Transverse colon (tissue), 4 donors: ENCODE results near the gene TMEM143. TPM values are rescaled to one million over a fixed set of nuclear protein-coding genes. Genes with fewer than 3 reads are reported as not detected.

Experiments
- DNase-seq: peaks from one replicate; pipeline ENCODE4 v3.0.0-alpha.2; 2019
- H3K27ac ChIP-seq, 4 donors: fragments of 200-600 bp; sonication (generic); 2 replicates each; pipeline ENCODE4 v1.5.1; 2016 to 2018; ENCODE audit warnings: inconsistent platforms in 4 of 4
- H3K27me3 ChIP-seq: fragments of 200-600 bp; sonication (generic); 2 replicates; pipeline ENCODE4 v1.5.1; 2017; ENCODE audit warnings: inconsistent platforms
- H3K36me3 ChIP-seq, 4 donors: fragments of 200-600 bp; sonication (generic); 2 replicates each; pipeline ENCODE4 v1.5.1; 2017 to 2019; ENCODE audit warnings: inconsistent platforms in 4 of 4
- H3K4me1 ChIP-seq, 4 donors: fragments of 200-600 bp; sonication (generic); 2 replicates each; pipeline ENCODE4 v1.5.1; 2017 to 2020; ENCODE audit warnings: inconsistent platforms in 4 of 4
- H3K4me3 ChIP-seq, 4 donors: fragments of 200-600 bp; sonication (generic); 1 replicate in 1 of 4; 2 replicates in 3 of 4; pipeline versions ENCODE4 v1.5.1 to v1.6.1; 2017 to 2019; ENCODE audit warnings: inconsistent platforms in 4 of 4
- H3K9me3 ChIP-seq, 2 donors: fragments of 200-600 bp; sonication (generic); 2 replicates each; pipeline ENCODE4 v1.5.1; 2017 to 2019; ENCODE audit warnings: inconsistent platforms in 2 of 2
- EP300 ChIP-seq: sonication (generic); formaldehyde crosslinking; IDR thresholded peaks from one replicate; pipeline ENCODE4 v1.6.1; 2017; ENCODE audit warnings: antibody characterized with exemption, low read depth
- POLR2A ChIP-seq: fragments of 450-650 bp; IDR thresholded peaks from one replicate; pipeline ENCODE4 v1.6.1; 2016; ENCODE audit warnings: antibody characterized with exemption, mild to moderate bottlenecking, moderate library complexity
- POLR2AphosphoS5 ChIP-seq, 3 donors: sonication (generic); formaldehyde crosslinking; IDR thresholded peaks; one replicate each; pipeline ENCODE4 v1.6.1; 2016; ENCODE audit warnings: antibody characterized with exemption in 3 of 3
- WGBS, 2 donors: methylation state at CpG; one replicate each; pipeline ENCODE4 v1.1.5; 2018; ENCODE audit warnings: low coverage in 1 of 2; 5-methylcytosine and 5-hydroxymethylcytosine counted together
- in situ Hi-C, 4 donors: fragments of 200-750 bp; cut with MboI; loops; one replicate each; pipeline versions ENCODE4 v1.15.0 to v1.15.1; 2017; ENCODE audit warnings: low sequenced_read_pairs in 3 of 4, low pct_ligation_motif_present in 1 of 4, low pct_unique_long_range_greater_than_20kb in 1 of 4
- intact Hi-C: fragments of 100-400 bp; cut with DNase I; formaldehyde crosslinking; loops from one replicate; pipeline ENCODE4 v1.15.1; 2023; ENCODE audit warnings: low total_unique reads
- total RNA-seq, 4 donors: library from RNA; depleted of rRNA; stranded (reverse); fragments of >200 nt; gene quantifications; one replicate each; pipeline ENCODE4 v1.1.0, GENCODE V29; 2016
- TF ChIP-seq, protein P1 (sequence below), 5 experiments: fragments of 200-600 bp in 3 of 5; fragments of 450-650 bp in 2 of 5; sonication (generic) in 3 of 5; IDR thresholded peaks; 1 replicate in 2 of 5; 2 replicates in 3 of 5; pipeline ENCODE4 v1.5.1; 2016 to 2017; ENCODE audit warnings: antibody characterized with exemption in 5 of 5, inconsistent platforms in 3 of 5, mild to moderate bottlenecking in 2 of 5, moderate library complexity in 1 of 5

The TMEM143 gene
- total RNA-seq, 4 donors from 2014 or later = 9.1 to 27.7 (median 15.2) TPM

DNA sequence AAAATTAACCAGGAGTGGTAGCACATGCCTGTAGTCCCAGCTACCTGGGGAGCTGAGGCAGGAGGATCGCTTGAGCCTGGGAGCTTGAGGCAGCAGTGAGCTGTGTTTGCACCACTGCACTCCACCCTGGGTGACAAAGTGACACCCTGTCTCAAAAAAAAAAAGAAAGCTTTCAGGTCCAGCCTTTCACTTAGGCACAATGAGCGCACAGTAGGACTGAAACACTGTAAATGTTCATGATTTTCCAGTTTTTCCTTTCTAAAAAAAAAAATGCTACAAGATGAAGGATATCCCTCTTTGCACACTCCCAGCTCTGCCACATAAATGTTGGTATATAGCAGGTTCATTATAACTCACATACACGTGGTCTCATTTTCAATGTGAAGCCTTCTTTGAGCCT, 76.0 kb downstream of the TMEM143 start:
- in situ Hi-C loops = loop anchor here in 2 of 4 donors (25.0 kb wide), 1 partner anchor 325 kb away; no protein-coding TSS in a partner anchor
- Histone ChIP-seq H3K36me3 (no peaks in the 10 kb centered on the region), H3K4me1 (peaks cover 4 to 9% (median 8%) of the 10 kb centered on the region in 4 donors), H3K27me3 (peaks cover 9% of the 10 kb centered on the region), H3K9me3 (peaks cover 0 to 12% of the 10 kb centered on the region in 2 donors), H3K27ac (no peak overlapping the region), H3K4me3 (no peak overlapping the region)
- no peak for DNase-seq
- WGBS, 2 donors = 85 to 90% methylated on average over 3 of the region's 3 CpGs
- intact Hi-C loops = no loop called here
- TF ChIP-seq EP300 (no peak), POLR2AphosphoS5 (IDR thresholded peaks at IDR 0.05) (no peak), POLR2A (no peak)
- TF ChIP-seq, protein P1, sequence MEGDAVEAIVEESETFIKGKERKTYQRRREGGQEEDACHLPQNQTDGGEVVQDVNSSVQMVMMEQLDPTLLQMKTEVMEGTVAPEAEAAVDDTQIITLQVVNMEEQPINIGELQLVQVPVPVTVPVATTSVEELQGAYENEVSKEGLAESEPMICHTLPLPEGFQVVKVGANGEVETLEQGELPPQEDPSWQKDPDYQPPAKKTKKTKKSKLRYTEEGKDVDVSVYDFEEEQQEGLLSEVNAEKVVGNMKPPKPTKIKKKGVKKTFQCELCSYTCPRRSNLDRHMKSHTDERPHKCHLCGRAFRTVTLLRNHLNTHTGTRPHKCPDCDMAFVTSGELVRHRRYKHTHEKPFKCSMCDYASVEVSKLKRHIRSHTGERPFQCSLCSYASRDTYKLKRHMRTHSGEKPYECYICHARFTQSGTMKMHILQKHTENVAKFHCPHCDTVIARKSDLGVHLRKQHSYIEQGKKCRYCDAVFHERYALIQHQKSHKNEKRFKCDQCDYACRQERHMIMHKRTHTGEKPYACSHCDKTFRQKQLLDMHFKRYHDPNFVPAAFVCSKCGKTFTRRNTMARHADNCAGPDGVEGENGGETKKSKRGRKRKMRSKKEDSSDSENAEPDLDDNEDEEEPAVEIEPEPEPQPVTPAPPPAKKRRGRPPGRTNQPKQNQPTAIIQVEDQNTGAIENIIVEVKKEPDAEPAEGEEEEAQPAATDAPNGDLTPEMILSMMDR (IDR thresholded peaks at IDR 0.05) = no peak

DNA sequence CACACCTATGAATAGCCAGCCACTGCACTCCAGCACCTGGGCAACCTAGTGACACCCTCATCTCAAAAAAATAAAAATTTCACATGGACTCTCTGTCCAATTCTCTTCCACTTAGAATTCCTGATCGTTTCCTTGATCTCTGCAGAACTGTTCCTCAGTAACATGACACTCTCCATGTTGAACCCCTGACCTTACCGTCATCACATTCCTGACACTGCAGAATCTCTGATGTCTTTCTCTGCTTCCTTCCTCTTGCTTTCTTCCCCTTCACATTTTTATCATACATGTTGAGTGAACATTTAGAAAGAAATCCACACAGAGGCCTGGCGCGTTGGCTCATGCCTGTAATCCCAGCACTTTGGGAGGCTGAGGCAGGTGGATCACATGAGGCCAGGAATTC, 78.8 kb downstream of the TMEM143 start:
- no peaks in the 10 kb centered on the region for H3K36me3 ChIP-seq
- intact Hi-C loops = no loop called here
- H3K9me3 ChIP-seq = peaks cover 0 to 12% of the 10 kb centered on the region in 2 donors
- DNase-seq = no peak
- H3K27me3 ChIP-seq = no peaks in the 10 kb centered on the region
- no peak overlapping the region for H3K27ac ChIP-seq
- H3K4me3 ChIP-seq = no peak overlapping the region
- H3K4me1 ChIP-seq = no peaks in the 10 kb centered on the region
- no peak for TF ChIP-seq POLR2A
- no peak for TF ChIP-seq EP300
- TF ChIP-seq POLR2AphosphoS5 (IDR thresholded peaks at IDR 0.05) = no peak
- TF ChIP-seq, protein P1 (IDR thresholded peaks at IDR 0.05) = no peak
- WGBS, 2 donors = 80 to 83% methylated on average over 4 of the region's 4 CpGs
- in situ Hi-C loops = loop anchor here in 2 of 4 donors (25.0 kb wide), 1 partner anchor 323 kb away; no protein-coding TSS in a partner anchor

DNA sequence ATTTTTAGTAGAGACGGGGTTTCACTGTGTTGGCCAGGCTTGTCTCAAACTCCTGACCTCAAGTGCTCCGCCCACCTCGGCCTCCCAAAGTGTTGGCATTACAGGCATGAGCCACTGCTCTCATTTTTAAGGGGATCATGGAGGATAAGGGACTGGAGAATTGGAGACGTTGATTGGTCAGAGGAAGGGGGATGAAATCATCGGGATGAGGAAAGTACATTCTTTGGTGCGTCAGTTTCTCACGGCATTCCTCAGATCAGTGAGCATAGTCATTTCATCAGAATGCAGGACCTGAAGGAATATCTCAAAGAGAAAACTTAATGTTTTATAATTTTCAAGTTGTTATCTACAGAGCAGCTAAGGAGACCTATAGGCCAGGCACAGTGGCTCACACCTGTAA, 79.8 kb downstream of the TMEM143 start:
- TF ChIP-seq POLR2A (no peak), EP300 (no peak), POLR2AphosphoS5 (IDR thresholded peaks at IDR 0.05) (no peak)
- TF ChIP-seq, protein P1 (IDR thresholded peaks at IDR 0.05) = no peak
- 92 to 98% methylated on average over 5 to 7 of the region's 7 CpGs for WGBS, 2 donors
- no peaks in the 10 kb centered on the region for H3K36me3 ChIP-seq
- no peak overlapping the region for H3K27ac ChIP-seq
- no peak overlapping the region for H3K4me3 ChIP-seq
- H3K4me1 ChIP-seq = no peaks in the 10 kb centered on the region
- no peaks in the 10 kb centered on the region for H3K27me3 ChIP-seq
- peaks cover 0 to 12% of the 10 kb centered on the region in 2 donors for H3K9me3 ChIP-seq
- intact Hi-C loops = no loop called here
- in situ Hi-C loops = loop anchor here in 2 of 4 donors (25.0 kb wide), 1 partner anchor 322 kb away; no protein-coding TSS in a partner anchor
- no peak for DNase-seq

Other genes starting within 250 kb of the TMEM143 start
- gene LIG1, start 193.6 kb downstream of the TMEM143 start, total RNA-seq = 10 to 100 TPM; 14.3 to 71.4 (median 26.8) TPM
- 10 to 100 TPM in 1 of 4 donors, 1 to 10 TPM in 3; 3.3 to 24.7 (median 5.2) TPM for gene ZSWIM9, start 193.3 kb downstream of the TMEM143 start, total RNA-seq
- 10 to 100 TPM; 13.1 to 48.4 (median 29.4) TPM for gene CARD8, start 108.0 kb downstream of the TMEM143 start, total RNA-seq
- gene ZNF114, start 93.9 kb downstream of the TMEM143 start, total RNA-seq = not detected
- gene EMP3, start 38.4 kb downstream of the TMEM143 start, total RNA-seq = 10 to 100 TPM in 3 of 4 donors, 1 to 10 TPM in 1; 5.2 to 14.3 (median 12.0) TPM
- gene SYNGR4, start 427 bp upstream of the TMEM143 start, total RNA-seq = not detected
- gene KDELR1, start 27.6 kb upstream of the TMEM143 start, total RNA-seq = 100 to 1,000 TPM in 3 of 4 donors, 10 to 100 TPM in 1; 80.6 to 146 (median 120) TPM
- 1 to 10 TPM in 1 of 4 donors, under 1 TPM in 2, not detected in 1; 0.32 to 3.8 (median 0.41) TPM for gene GRIN2D, start 29.7 kb upstream of the TMEM143 start, total RNA-seq
- 10 to 100 TPM in 3 of 4 donors, 1 to 10 TPM in 1; 9.4 to 49.7 (median 13.6) TPM for gene GRWD1, start 82.0 kb upstream of the TMEM143 start, total RNA-seq
- under 1 TPM in 2 of 4 donors, not detected in 2; 0.41 to 0.64 TPM for gene KCNJ14, start 91.6 kb upstream of the TMEM143 start, total RNA-seq
- gene CYTH2, start 105.4 kb upstream of the TMEM143 start, total RNA-seq = 100 to 1,000 TPM in 2 of 4 donors, 10 to 100 TPM in 2; 61.1 to 410 (median 171) TPM
- 1 to 10 TPM in 2 of 4 donors, under 1 TPM in 1, not detected in 1; 0.68 to 2.4 (median 1.1) TPM for gene LMTK3, start 147.9 kb upstream of the TMEM143 start, total RNA-seq
- gene SULT2B1, start 188.2 kb upstream of the TMEM143 start, total RNA-seq = under 1 TPM in 2 of 4 donors, not detected in 2; 0.32 to 0.41 TPM
- gene SPACA4, start 242.8 kb upstream of the TMEM143 start, total RNA-seq = not detected